ENCODE results near the gene TIPARP.

- TF ChIP-seq CTCF (IDR thresholded peaks at IDR 0.05): no peak
- no peak for TF ChIP-seq EP300 (IDR thresholded peaks at IDR 0.05)
Observed at GRCh38 chr3:156688632-156689452, 14.5 kb downstream of the TIPARP start.

All from sigmoid colon (tissue), 4 donors.